Activated B cell treated with CpG ODN at 0.5 μM for 24 hours (primary cell): ENCODE results near the gene OSBPL2. TPM values are rescaled to one million over a fixed set of nuclear protein-coding genes. Genes with fewer than 3 reads are reported as not detected.

Source experiments
- ATAC-seq: fragments of 200-7000 bp; cut with Tn5 transposase; one replicate; pipeline ENCODE4 v1.10.0; 2021; ENCODE audit warnings: low read depth, mild to moderate bottlenecking, moderate library complexity
- CTCF ChIA-PET: fragments of 350-600 bp; sonication (Branson Sonifier 250); formaldehyde crosslinking; loops from one replicate; lab custom pipeline; 2021; ENCODE audit warnings: antibody characterized with exemption; lab: Charles Lee
- POLR2A ChIA-PET: fragments of 350-600 bp; sonication (Branson Sonifier 250); formaldehyde crosslinking; loops from one replicate; lab custom pipeline; 2021; ENCODE audit warnings: antibody characterized with exemption; lab: Charles Lee
- DNase-seq: peaks from one replicate; pipeline ENCODE4 v3.0.0; 2022
- H3K27ac Mint-ChIP-seq: one replicate; pipeline ENCODE4 v1.8.0; 2020; ENCODE audit warnings: mixed read lengths
- H3K27me3 Mint-ChIP-seq: one replicate; pipeline ENCODE4 v1.8.0; 2021; ENCODE audit warnings: mixed read lengths
- H3K36me3 Mint-ChIP-seq: one replicate; pipeline ENCODE4 v1.8.0; 2021; ENCODE audit warnings: low read depth, mixed read lengths
- H3K4me1 Mint-ChIP-seq: one replicate; pipeline ENCODE4 v1.8.0; 2021; ENCODE audit warnings: mixed read lengths
- H3K4me3 Mint-ChIP-seq: one replicate; pipeline ENCODE4 v1.8.0; 2020; ENCODE audit warnings: mild to moderate bottlenecking, mixed read lengths
- H3K9me3 Mint-ChIP-seq: one replicate; pipeline ENCODE4 v1.8.0; 2020; ENCODE audit warnings: mixed read lengths
- intact Hi-C: fragments of 100-400 bp; cut with micrococcal nuclease; formaldehyde crosslinking; loops from one replicate; pipeline ENCODE4 v1.15.1; 2024
- total RNA-seq: library from RNA; stranded (reverse); gene quantifications from 2 replicates; pipeline ENCODE4 v1.2.3, GENCODE V29; 2022
- TF ChIP-seq, protein P1 (sequence below): fragments of 200-600 bp; IDR thresholded peaks from one replicate; pipeline ENCODE4 v1.8.0; 2022; ENCODE audit warnings: antibody characterized with exemption, mild to moderate bottlenecking

Gene OSBPL2
- total RNA-seq, 1 donor from 2014 or later = 43.0 TPM

DNA sequence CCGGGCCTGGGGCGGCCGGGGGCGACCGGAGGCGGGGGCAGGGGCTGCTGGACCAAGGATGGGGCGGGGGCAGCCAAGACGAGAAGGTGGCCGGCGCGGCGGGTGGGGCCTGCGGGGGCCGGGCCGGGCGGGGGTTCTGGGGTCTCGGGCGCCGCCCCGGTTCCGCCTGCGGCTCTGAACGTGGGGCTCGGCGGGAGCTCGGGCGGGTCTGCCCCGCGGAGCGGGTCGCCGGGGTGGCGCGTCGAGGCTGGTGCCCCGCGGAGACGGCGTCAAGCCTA is 64.7 kb downstream of the OSBPL2 start:
- POLR2A ChIA-PET = interaction anchor here (0.8 to 2.6 kb wide), 7 partner anchors 36 to 491 kb away, joined by 3 to 21 read pairs (median 7); partner anchors contain the start of gene RPS21
- Mint-ChIP-seq H3K27me3 (no peaks in the 10 kb centered on the region), H3K9me3 (no peaks in the 10 kb centered on the region), H3K27ac (peak overlapping the region; percentile 96), H3K4me3 (peak overlapping the region; percentile 92), H3K36me3 (peaks cover 39% of the 10 kb centered on the region), H3K4me1 (peaks cover 30% of the 10 kb centered on the region)
- CTCF ChIA-PET = interaction anchor here (1.1 to 2.6 kb wide), 2 partner anchors 37 to 80 kb away, joined by 9 to 18 read pairs; no protein-coding TSS in a partner anchor
- ATAC-seq (no peak), DNase-seq (no peak)
- intact Hi-C loops = loop anchor here (2.0 to 5.0 kb wide), 6 partner anchors 72 to 674 kb away; partner anchors contain the start of genes DIDO1, LSM14B and TAF4
- TF ChIP-seq, protein P1, sequence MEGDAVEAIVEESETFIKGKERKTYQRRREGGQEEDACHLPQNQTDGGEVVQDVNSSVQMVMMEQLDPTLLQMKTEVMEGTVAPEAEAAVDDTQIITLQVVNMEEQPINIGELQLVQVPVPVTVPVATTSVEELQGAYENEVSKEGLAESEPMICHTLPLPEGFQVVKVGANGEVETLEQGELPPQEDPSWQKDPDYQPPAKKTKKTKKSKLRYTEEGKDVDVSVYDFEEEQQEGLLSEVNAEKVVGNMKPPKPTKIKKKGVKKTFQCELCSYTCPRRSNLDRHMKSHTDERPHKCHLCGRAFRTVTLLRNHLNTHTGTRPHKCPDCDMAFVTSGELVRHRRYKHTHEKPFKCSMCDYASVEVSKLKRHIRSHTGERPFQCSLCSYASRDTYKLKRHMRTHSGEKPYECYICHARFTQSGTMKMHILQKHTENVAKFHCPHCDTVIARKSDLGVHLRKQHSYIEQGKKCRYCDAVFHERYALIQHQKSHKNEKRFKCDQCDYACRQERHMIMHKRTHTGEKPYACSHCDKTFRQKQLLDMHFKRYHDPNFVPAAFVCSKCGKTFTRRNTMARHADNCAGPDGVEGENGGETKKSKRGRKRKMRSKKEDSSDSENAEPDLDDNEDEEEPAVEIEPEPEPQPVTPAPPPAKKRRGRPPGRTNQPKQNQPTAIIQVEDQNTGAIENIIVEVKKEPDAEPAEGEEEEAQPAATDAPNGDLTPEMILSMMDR = no peak

DNA sequence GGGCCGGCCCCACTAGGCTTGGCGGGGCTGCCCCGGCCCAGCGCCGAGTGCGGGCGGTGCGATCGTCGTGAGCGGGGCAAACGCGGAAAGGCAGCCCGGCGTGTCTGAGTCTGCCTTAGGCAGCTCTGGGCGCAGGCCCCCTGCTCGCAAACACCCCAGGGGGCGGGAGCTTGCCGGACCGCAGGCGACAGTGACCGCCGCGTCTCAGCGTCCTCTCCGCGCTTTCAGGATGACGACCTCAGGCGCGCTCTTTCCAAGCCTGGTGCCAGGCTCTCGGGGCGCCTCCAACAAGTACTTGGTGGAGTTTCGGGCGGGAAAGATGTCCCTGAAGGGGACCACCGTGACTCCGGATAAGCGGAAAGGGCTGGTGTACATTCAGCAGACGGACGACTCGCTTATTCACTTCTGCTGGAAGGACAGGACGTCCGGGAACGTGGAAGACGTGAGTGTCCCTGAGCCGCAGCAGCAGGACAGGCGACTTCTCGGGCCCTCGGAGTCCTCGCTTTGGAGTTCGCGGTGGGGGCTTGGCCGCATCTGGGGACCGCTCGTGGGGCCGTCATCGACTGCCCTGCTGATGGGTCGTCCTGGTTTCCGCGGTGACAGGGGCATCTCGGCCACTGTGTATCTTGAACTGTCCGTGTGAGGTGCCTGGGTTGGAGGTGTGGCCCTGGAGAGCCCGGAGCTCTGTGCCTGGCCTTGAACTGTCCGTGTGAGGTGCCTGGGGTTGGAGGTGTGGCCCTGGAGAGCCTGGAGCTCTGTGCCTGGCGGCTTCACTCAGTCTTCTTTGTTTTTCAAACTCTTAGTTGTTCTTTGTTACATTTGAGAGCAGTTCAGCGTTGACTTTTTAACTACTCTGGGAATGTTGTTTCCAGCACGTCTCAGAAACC is 65.3 kb downstream of the OSBPL2 start:
- no peak for DNase-seq
- no peak for ATAC-seq
- Mint-ChIP-seq H3K9me3 (no peaks in the 10 kb centered on the region), H3K4me1 (peaks cover 30% of the 10 kb centered on the region), H3K36me3 (peaks cover 45% of the 10 kb centered on the region), H3K4me3 (peak overlapping the region; percentile 87), H3K27ac (peak overlapping the region; percentile 46), H3K27me3 (no peaks in the 10 kb centered on the region)
- CTCF ChIA-PET = interaction anchor here (2.6 kb wide), 1 partner anchor 79 kb away, joined by 18 read pairs; no protein-coding TSS in a partner anchor
- TF ChIP-seq, protein P1 = no peak
- POLR2A ChIA-PET = interaction anchor here (0.6 to 2.6 kb wide), 7 partner anchors 36 to 131 kb away, joined by 3 to 21 read pairs (median 4); partner anchors contain the start of gene RPS21
- intact Hi-C loops = loop anchor here (2.0 to 5.0 kb wide), 6 partner anchors 71 to 674 kb away; partner anchors contain the start of genes DIDO1, LSM14B and TAF4

DNA sequence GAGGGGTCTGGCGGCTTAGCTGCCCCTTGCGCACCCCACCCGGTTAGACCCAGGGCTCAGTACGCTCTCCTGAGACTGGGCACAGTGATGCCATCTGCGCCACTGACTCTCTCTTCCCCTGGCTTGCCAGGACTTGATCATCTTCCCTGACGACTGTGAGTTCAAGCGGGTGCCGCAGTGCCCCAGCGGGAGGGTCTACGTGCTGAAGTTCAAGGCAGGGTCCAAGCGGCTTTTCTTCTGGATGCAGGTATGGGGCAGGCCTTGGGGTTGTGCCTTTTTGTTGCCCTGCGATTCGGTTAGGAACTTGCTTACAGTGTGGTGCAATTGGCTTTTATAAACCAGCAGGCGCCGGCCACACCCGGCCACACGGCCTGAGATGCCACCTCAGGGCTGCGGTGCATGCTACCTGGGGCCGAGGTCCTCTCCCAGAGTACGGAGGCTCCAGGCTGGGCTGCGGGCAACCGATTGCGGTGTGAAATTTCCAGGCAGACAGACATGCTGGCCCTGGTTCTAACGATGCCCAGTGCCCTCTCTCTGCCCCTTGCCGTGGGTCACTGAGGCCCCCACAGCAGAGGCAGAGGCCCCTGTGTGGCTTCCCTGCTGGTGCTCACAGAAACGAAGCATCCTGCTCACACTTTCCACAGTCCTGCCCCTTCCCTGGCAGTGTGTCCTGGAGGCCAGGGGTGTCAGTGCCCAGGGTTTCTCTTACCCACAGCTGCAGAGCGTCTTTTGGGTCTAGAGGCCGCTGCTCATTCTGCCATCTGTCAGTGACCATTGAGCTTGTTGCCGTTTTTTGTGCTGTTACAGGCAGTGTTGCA is 66.2 kb downstream of the OSBPL2 start:
- H3K4me3 Mint-ChIP-seq = peak overlapping the region; percentile 87
- no peak for DNase-seq
- intact Hi-C loops = loop anchor here (5.0 kb wide), 2 partner anchors 237 to 673 kb away; partner anchors contain the start of gene TAF4
- TF ChIP-seq, protein P1 = no peak
- peak overlapping the region; percentile 30 for H3K27ac Mint-ChIP-seq
- CTCF ChIA-PET = interaction anchor here (2.6 kb wide), 1 partner anchor 78 kb away, joined by 18 read pairs; no protein-coding TSS in a partner anchor
- H3K9me3 Mint-ChIP-seq = no peaks in the 10 kb centered on the region
- peaks cover 30% of the 10 kb centered on the region for H3K4me1 Mint-ChIP-seq
- ATAC-seq = no peak
- H3K27me3 Mint-ChIP-seq = no peaks in the 10 kb centered on the region
- POLR2A ChIA-PET = interaction anchor here (2.6 kb wide), 1 partner anchor 82 kb away, joined by 21 read pairs; the partner anchor contains the start of gene RPS21
- H3K36me3 Mint-ChIP-seq = peaks cover 49% of the 10 kb centered on the region

DNA sequence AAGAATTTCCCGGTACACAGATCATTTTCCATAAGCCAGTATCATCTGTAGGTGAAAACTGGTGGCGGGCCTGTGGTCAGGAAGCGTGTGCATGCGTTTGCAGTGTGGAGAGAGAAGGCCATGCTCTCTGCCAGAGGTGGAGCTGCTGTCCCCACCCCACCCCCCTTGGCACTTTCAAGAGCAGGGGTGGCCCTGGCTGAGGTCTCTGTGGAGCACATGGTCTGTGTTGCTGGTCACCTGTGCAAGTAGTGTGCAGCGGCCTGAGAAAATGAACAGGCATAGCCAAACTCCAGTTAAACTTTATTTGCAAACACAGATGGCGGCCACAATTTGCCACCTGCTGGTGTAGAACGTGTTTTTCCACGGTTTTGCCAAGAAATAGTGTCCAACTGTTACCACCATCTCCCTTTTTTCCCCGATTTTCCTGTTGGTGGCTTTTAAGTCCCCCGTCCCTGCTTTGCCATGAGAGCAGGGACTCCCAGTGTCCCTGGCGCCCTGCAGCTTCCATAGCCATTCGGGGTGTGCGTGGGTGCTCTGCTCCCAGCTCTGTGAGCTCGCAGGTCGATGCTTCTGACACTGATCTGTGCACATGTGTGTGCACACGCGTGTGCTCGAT is 66.9 kb downstream of the OSBPL2 start:
- Mint-ChIP-seq H3K9me3 (no peaks in the 10 kb centered on the region), H3K36me3 (peaks cover 49% of the 10 kb centered on the region), H3K4me3 (peak overlapping the region; percentile 44), H3K4me1 (peaks cover 28% of the 10 kb centered on the region), H3K27ac (no peak overlapping the region), H3K27me3 (no peaks in the 10 kb centered on the region)
- DNase-seq (no peak), ATAC-seq (no peak)
- ChIA-PET CTCF (no interaction called here), POLR2A (interaction anchor here (1.1 kb wide), 1 partner anchor 62 kb away, joined by 3 read pairs; no protein-coding TSS in a partner anchor)
- intact Hi-C loops = no loop called here
- TF ChIP-seq, protein P1 = no peak
